Stomach smooth muscle (tissue), 2 donors: ENCODE measurements around the gene TENM4.

Experiments
- H3K27ac ChIP-seq: one replicate; pipeline ENCODE4 v1.7.0; 2013; ENCODE audit warnings: mild to moderate bottlenecking, low read length, inconsistent platforms
- H3K27me3 ChIP-seq, 2 donors: one replicate each; pipeline ENCODE4 v1.7.0; 2013; ENCODE audit warnings: low read length in 2 of 2; ENCODE audit not compliant: insufficient read depth in 2 of 2, control insufficient read depth in 1 of 2
- H3K36me3 ChIP-seq, 2 donors: one replicate each; pipeline ENCODE4 v1.7.0; 2013; ENCODE audit warnings: low read length in 2 of 2; ENCODE audit not compliant: control insufficient read depth in 2 of 2, insufficient read depth in 2 of 2
- H3K4me1 ChIP-seq: one replicate; pipeline ENCODE4 v1.7.0; 2013; ENCODE audit warnings: low read length; ENCODE audit not compliant: control insufficient read depth, insufficient read depth
- H3K4me3 ChIP-seq, 2 donors: one replicate each; pipeline ENCODE4 v1.7.0; 2013; ENCODE audit warnings: low read length in 2 of 2
- H3K9ac ChIP-seq, 2 donors: one replicate each; pipeline ENCODE4 v1.7.0; 2013; ENCODE audit warnings: low read length in 2 of 2, mild to moderate bottlenecking in 1 of 2
- H3K9me3 ChIP-seq, 2 donors: one replicate each; pipeline ENCODE4 v1.7.0; 2013; ENCODE audit warnings: low read length in 2 of 2; ENCODE audit not compliant: control insufficient read depth in 2 of 2
- donor health status: healthy.
- donor health status: Pancreatic carcinoma.

The TENM4 gene

DNA sequence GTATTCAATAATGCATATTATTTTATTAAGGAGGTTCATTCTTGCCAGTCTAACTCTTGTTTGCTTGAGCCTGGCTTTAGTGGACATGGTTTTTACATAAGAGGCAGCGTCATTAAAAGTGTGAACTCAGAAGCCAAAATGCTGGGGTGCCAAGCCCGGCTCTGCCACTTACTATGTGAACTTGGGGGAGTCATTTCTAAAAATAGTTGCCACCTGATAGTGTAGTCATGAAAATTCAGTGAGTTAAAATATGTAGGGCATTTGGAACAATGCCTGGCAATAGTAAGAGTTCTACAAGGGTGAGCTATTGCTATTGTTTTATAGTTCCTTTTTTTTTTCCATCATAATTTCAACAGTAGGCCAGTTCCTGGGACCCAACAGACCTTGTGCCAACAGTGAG lies 49.9 kb downstream of the TENM4 start:
- Histone ChIP-seq H3K4me3 (no peak overlapping the region), H3K9me3 (no peaks in the 10 kb centered on the region), H3K9ac (no peak overlapping the region), H3K36me3 (no peaks in the 10 kb centered on the region), H3K27ac (no peak overlapping the region), H3K27me3 (peaks cover 0 to 2% of the 10 kb centered on the region in 2 donors), H3K4me1 (peaks cover 5% of the 10 kb centered on the region)

DNA sequence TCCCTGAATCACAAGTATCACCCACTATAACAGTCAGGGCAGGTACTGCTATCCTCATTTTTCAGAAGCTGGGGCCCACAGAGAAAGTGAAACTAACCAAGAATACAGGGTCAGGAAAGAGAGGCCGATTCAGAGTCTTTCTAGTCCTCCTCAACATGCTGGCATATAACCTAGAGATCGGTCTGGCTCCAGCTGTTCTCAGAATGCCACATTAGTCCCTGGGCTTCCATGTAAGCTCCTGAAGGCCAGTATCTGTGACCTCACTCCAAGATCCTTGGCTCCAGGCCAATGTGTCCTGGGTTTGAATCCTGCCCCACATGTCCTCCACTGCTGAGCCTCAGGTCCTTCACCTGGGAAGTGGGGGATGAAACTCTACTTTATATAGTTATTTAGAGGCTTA lies 50.4 kb downstream of the TENM4 start:
- H3K4me3 ChIP-seq, result no peak overlapping the region
- H3K36me3 ChIP-seq, result no peaks in the 10 kb centered on the region
- no peaks in the 10 kb centered on the region for H3K9me3 ChIP-seq
- H3K27ac ChIP-seq, result no peak overlapping the region
- no peak overlapping the region for H3K9ac ChIP-seq
- H3K4me1 ChIP-seq, result peaks cover 5% of the 10 kb centered on the region
- H3K27me3 ChIP-seq, result peaks cover 0 to 2% of the 10 kb centered on the region in 2 donors

DNA sequence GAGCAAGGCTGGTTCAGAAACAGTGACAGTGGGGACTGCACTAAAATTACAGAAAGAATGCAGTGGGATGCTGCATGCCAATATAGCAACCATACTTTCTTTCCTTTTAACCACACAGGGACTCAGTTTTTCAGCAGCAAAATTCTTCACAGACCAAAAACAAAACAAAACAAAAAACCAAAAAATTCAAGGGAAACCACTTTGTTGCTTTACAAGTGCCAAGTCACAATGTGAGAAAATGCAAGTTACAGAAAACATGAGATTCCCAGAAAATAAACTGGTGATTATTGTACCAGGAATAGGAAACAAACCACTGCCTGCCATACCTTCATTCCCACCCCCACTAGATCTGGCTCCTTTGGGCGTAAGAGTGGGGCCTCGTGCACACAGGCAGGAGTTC lies 52.6 kb downstream of the TENM4 start:
- Histone ChIP-seq H3K4me3 (no peak overlapping the region), H3K27me3 (no peaks in the 10 kb centered on the region), H3K27ac (no peak overlapping the region), H3K4me1 (peaks cover 5% of the 10 kb centered on the region), H3K36me3 (no peaks in the 10 kb centered on the region), H3K9ac (no peak overlapping the region), H3K9me3 (no peaks in the 10 kb centered on the region)

DNA sequence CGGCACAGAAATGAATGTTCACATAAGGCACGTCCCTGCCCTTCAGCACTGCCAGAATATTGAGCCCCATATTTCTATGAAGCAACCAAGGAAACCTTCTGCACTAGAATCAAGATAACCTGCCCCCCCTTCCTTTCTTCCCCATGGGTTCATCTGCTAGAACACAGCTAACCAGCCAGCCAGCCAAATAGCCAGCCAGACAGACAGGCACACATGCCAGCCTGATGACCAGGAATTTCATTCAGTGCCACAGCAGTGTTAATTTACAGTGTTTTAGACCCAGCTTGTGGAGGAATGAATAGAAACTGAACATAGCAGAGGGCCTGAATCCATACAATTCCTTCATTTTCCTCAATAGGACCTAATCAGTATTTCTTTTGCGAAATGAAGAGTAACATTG lies 57.0 kb downstream of the TENM4 start:
- H3K9me3 ChIP-seq, result no peaks in the 10 kb centered on the region
- no peak overlapping the region for H3K27ac ChIP-seq
- no peak overlapping the region for H3K4me3 ChIP-seq
- H3K9ac ChIP-seq, result no peak overlapping the region
- no peaks in the 10 kb centered on the region for H3K4me1 ChIP-seq
- no peaks in the 10 kb centered on the region for H3K36me3 ChIP-seq
- H3K27me3 ChIP-seq, result no peaks in the 10 kb centered on the region

DNA sequence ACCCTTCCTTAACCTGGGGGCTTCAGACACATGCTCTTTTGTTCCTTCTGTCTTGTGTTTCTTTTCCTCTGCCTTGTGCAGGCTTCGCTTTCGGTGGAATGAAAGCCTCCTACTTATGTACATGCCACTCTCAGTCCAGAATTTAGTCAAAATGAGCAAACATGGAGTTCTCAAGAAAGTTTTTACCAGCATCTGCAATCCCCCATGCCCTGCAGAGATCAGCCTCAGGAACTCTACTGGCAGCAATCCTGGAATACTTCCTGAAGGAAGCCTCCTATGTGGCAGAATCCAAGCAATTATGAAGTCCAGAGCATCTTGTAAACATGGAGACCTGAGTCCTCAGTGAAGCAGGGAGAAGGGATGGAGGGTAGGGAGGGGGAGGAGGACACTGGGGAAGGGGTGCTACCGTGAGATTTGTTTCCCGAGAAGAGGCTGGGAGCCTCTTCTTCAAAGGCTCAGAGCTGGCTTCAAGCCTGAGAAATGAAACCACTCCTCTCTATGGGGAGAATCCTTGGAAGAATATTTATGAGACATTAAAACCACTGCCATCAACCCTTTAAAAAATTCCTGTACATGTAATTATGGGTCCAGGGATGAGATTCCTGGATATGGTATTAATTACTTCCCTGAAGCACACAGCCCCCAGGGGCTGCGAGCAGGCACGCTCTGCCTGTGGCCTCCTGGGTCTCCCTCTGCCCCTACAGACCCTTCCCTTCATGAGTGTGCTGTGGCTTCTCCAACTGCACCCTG lies 58.4 kb downstream of the TENM4 start:
- Histone ChIP-seq H3K9ac (no peak overlapping the region), H3K27ac (no peak overlapping the region), H3K4me3 (no peak overlapping the region), H3K36me3 (no peaks in the 10 kb centered on the region), H3K4me1 (no peaks in the 10 kb centered on the region), H3K9me3 (no peaks in the 10 kb centered on the region), H3K27me3 (no peaks in the 10 kb centered on the region)

DNA sequence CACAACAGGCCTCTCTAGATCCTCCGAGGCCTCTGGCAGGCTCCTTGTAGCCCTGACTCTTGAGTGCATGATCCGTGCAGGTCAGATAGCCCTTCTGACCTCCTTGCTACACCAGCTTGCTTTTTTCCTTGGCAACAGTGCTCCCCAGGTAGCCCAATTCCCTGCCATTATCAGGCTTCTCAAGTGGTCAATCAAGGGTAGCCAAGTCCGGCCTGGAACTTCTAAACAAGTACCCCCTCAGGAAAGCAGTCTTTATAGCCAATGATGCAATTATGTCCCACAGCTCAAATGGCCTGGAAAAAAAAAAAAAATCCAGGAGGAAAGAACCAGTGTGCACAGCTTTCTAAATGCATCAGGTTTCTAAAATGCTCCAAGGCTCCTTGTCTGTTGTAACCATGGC lies 59.8 kb downstream of the TENM4 start:
- Histone ChIP-seq H3K27ac (no peak overlapping the region), H3K36me3 (no peaks in the 10 kb centered on the region), H3K9me3 (peaks cover 0 to 5% of the 10 kb centered on the region in 2 donors), H3K4me3 (no peak overlapping the region), H3K27me3 (no peaks in the 10 kb centered on the region), H3K4me1 (no peaks in the 10 kb centered on the region), H3K9ac (no peak overlapping the region)

DNA sequence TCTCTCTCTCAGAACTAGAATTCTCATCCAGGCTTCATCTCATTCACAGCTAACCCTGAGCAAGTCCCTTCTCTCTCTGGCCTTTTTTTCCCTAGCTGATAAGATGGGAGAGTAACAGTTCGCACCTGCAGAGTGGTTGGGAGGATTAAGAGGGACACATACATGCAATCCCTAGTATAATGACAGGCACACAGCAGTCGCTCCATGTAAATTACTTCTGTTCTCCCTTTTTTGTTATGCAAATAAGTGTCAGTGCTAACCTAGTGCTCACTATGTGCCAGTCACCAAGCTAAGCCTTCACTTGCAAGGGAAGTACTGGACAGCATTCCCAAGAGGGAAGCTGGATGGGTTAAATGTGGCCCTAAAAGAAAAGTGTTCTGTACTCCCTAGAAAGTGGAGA lies 63.4 kb downstream of the TENM4 start:
- no peaks in the 10 kb centered on the region for H3K36me3 ChIP-seq
- H3K4me1 ChIP-seq, result no peaks in the 10 kb centered on the region
- H3K4me3 ChIP-seq, result no peak overlapping the region
- H3K9me3 ChIP-seq, result peaks cover 0 to 5% of the 10 kb centered on the region in 2 donors
- no peak overlapping the region for H3K27ac ChIP-seq
- no peak overlapping the region for H3K9ac ChIP-seq
- no peaks in the 10 kb centered on the region for H3K27me3 ChIP-seq

DNA sequence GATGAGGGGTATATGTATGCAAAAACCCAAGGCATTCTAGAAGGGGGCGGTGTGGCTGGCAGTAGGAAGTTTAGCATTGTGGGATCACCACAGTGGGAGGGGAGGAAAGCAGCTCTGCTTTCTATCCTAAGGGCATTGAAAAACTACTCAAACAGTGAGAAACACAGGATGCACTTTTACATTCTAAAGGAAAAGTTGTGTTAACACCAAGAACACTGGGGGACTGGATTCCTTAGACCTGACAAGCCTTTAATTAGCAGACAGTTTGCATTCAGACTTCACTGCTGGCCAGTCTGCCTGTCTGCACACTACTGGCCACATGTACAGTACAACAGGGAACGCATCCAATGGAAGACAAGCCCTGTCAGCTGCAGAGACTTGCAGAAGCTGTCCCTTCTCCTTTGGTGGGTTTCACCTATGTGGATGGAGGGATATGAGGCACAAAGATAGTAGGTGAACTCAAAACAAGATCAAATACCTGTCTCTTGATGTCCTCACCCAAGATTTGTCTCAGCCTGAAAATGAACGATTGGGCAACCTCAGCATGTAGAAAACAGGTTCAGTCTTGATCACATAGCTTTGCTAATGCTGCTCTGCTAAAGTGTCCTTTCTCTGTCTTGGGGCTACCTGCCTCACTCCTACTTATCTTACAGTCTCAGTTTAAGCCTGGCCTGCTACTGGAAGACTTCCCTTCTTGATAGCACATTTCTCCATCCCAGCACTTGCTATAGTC lies 64.8 kb downstream of the TENM4 start:
- no peak overlapping the region for H3K9ac ChIP-seq
- H3K4me1 ChIP-seq, result no peaks in the 10 kb centered on the region
- no peaks in the 10 kb centered on the region for H3K27me3 ChIP-seq
- no peak overlapping the region for H3K27ac ChIP-seq
- H3K4me3 ChIP-seq, result no peak overlapping the region
- H3K9me3 ChIP-seq, result peaks cover 0 to 5% of the 10 kb centered on the region in 2 donors
- H3K36me3 ChIP-seq, result no peaks in the 10 kb centered on the region

DNA sequence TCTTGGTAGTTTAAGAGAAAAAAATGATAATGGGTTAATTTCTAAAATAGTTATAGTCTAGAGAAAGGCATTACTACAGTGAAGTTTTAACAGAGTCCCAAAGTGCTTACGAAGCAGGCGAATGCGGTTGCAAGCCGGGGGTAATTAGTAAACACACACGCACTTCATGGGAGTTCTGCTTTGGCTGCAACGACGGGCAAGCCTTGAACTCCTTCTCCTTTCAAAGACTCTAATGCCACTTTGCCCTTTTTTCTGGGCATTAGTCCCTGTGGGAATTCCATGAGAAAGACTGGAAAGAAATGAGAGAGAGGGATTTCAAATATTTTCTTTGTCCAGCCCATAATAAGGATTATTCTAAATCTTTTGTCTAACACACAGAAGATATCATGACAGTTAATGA lies 66.1 kb downstream of the TENM4 start:
- no peak overlapping the region for H3K4me3 ChIP-seq
- peaks cover 0 to 5% of the 10 kb centered on the region in 2 donors for H3K9me3 ChIP-seq
- no peaks in the 10 kb centered on the region for H3K4me1 ChIP-seq
- H3K27ac ChIP-seq, result no peak overlapping the region
- H3K27me3 ChIP-seq, result no peaks in the 10 kb centered on the region
- no peak overlapping the region for H3K9ac ChIP-seq
- no peaks in the 10 kb centered on the region for H3K36me3 ChIP-seq

DNA sequence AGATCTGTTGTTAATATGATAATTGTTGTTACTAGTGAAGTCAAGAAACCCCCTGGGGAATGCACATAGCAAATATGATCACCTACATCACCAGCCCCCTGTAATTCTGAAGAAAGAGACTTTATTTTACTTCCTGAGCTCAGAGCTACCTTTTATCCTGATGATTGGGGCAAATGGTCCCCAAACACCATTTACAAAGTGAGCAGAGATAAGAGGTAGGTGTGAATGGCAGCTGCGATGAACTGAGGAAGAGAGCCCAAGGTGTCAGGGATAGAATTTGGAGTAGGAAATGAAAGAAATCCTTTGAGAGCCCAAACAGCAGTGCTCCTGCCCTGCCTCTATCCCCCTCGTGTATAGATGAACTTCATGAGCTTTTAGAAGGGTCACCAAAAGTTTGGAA lies 69.1 kb downstream of the TENM4 start:
- H3K4me1 ChIP-seq, result no peaks in the 10 kb centered on the region
- H3K4me3 ChIP-seq, result no peak overlapping the region
- no peak overlapping the region for H3K27ac ChIP-seq
- H3K36me3 ChIP-seq, result no peaks in the 10 kb centered on the region
- no peaks in the 10 kb centered on the region for H3K27me3 ChIP-seq
- no peak overlapping the region for H3K9ac ChIP-seq
- H3K9me3 ChIP-seq, result peaks cover 0 to under 1% of the 10 kb centered on the region in 2 donors

DNA sequence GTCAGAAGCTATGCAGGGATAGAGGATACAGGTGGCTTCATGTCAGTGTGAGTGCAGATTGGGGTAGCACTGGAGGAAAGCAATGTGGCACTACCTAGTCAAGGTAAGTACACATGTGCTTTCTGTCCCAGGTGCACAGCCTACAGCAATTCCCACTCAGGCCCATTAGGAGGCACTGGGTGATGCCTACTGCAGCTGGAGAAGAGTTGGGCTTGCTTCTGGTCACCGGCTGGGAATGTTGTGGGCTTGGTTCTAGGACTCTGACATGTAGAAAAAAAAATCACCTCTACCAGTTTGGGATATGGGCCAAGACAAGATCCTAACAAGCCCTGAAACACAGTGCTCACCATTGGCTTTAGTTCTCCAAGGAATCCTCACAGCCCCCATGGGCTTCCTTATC lies 69.7 kb downstream of the TENM4 start:
- H3K4me3 ChIP-seq, result no peak overlapping the region
- no peaks in the 10 kb centered on the region for H3K27me3 ChIP-seq
- H3K9ac ChIP-seq, result no peak overlapping the region
- H3K27ac ChIP-seq, result no peak overlapping the region
- H3K9me3 ChIP-seq, result no peaks in the 10 kb centered on the region
- H3K4me1 ChIP-seq, result no peaks in the 10 kb centered on the region
- no peaks in the 10 kb centered on the region for H3K36me3 ChIP-seq
